K562 (cell line): ENCODE data around the gene FGFR4. TPM values are rescaled to one million over a fixed set of nuclear protein-coding genes. Genes with fewer than 3 reads are reported as not detected.

ENCODE experiments used
- CTCFL ChIP-seq: IDR thresholded peaks from 2 replicates; pipeline ENCODE4 v1.6.1; 2011; ENCODE audit warnings: borderline replicate concordance, low read depth, mild to moderate bottlenecking, moderate library complexity, low read length; ENCODE audit not compliant: insufficient read depth, poor library complexity, severe bottlenecking
- CXXC5 ChIP-seq: fragments of 250-450 bp; sonication (Bioruptor Pico); IDR thresholded peaks from 2 replicates; pipeline ENCODE4 v1.8.0; 2022; ENCODE audit warnings: inconsistent platforms, mild to moderate bottlenecking, moderate library complexity
- EZH2 ChIP-seq: IDR thresholded peaks from 2 replicates; pipeline ENCODE4 v1.6.1; 2012; ENCODE audit warnings: low read depth, mild to moderate bottlenecking, inconsistent platforms, low read length, borderline replicate concordance
- FOXP1 ChIP-seq: sonication (generic); formaldehyde crosslinking; IDR thresholded peaks from 2 replicates; pipeline ENCODE4 v1.8.0; 2022; ENCODE audit warnings: mild to moderate bottlenecking, missing genetic modification reagents
- GTF2F1 ChIP-seq: IDR thresholded peaks from 2 replicates; pipeline ENCODE4 v1.6.1; 2011; ENCODE audit warnings: low read depth, low read length, improper control_type of control experiment
- HDAC8 ChIP-seq: fragments of 450-650 bp; IDR thresholded peaks from 2 replicates; pipeline ENCODE4 v1.6.1; 2016; ENCODE audit warnings: mild to moderate bottlenecking, missing genetic modification characterization, moderate library complexity, missing compliant biosample characterization
- KHSRP ChIP-seq: fragments of 450-650 bp; IDR thresholded peaks from 2 replicates; pipeline ENCODE4 v1.6.1; 2017
- NFE2 ChIP-seq: IDR thresholded peaks from 2 replicates; pipeline ENCODE4 v1.6.1; 2014; ENCODE audit warnings: antibody characterized with exemption, low read depth
- NR2C2 ChIP-seq, 2 experiments: fragments of 200-800 bp in 1 of 2; sonication (Bioruptor generic) in 1 of 2; sonication (generic) in 1 of 2; formaldehyde crosslinking in 1 of 2; IDR thresholded peaks; 2 replicates each; pipeline versions ENCODE4 v1.6.1 to v1.8.0; 2016 to 2022; ENCODE audit warnings: mild to moderate bottlenecking in 1 of 2, missing compliant biosample characterization in 1 of 2, missing genetic modification characterization in 1 of 2, missing genetic modification reagents in 1 of 2
- NRF1 ChIP-seq, 2 experiments: fragments of 450-650 bp; IDR thresholded peaks in 1 of 2; conservative IDR thresholded peaks in 1 of 2; 2 replicates each; pipeline ENCODE4 v1.6.1; 2014; ENCODE audit warnings: mild to moderate bottlenecking in 2 of 2
- PYGO2 ChIP-seq: fragments of 450-650 bp; IDR thresholded peaks from 2 replicates; pipeline ENCODE4 v1.6.1; 2016; ENCODE audit warnings: mild to moderate bottlenecking, missing genetic modification characterization, moderate library complexity, missing compliant biosample characterization
- SETDB1 ChIP-seq: IDR thresholded peaks from one replicate; pipeline ENCODE4 v1.6.1; 2012; ENCODE audit warnings: low read length, control low read depth, inconsistent platforms
- SMARCA5 ChIP-seq: fragments of 450-650 bp; IDR thresholded peaks from 2 replicates; pipeline ENCODE4 v1.6.1; 2016
- STAT5A ChIP-seq: IDR thresholded peaks from 2 replicates; pipeline ENCODE4 v1.6.1; 2012; ENCODE audit warnings: low read length, inconsistent platforms, borderline replicate concordance
- STAT5B ChIP-seq: fragments of 250-450 bp; sonication (Bioruptor Pico); IDR thresholded peaks from 2 replicates; pipeline ENCODE4 v1.8.0; 2021; ENCODE audit warnings: mild to moderate bottlenecking, inconsistent platforms
- TAF15 ChIP-seq: fragments of 200-400 bp; formaldehyde crosslinking; IDR thresholded peaks from 2 replicates; pipeline ENCODE4 v1.6.1; 2017; ENCODE audit warnings: mild to moderate bottlenecking, low read depth, low read length, moderate library complexity
- TCF7L2 ChIP-seq: fragments of 150-350 bp; IDR thresholded peaks from 2 replicates; pipeline ENCODE4 v1.6.1; 2016; ENCODE audit warnings: low read depth, mild to moderate bottlenecking, low read length, moderate library complexity
- TCFL5 ChIP-seq: fragments of 250-450 bp; sonication (Bioruptor Pico); conservative IDR thresholded peaks from 2 replicates; pipeline ENCODE4 v1.6.1; 2021; ENCODE audit warnings: mild to moderate bottlenecking, moderate library complexity, matching md5 sums
- U2AF2 ChIP-seq: fragments of 200-400 bp; formaldehyde crosslinking; optimal IDR thresholded peaks from 2 replicates; pipeline ENCODE3; 2017; ENCODE audit warnings: low read depth, mild to moderate bottlenecking, low read length
- XRCC3 ChIP-seq: fragments of 450-650 bp; IDR thresholded peaks from 2 replicates; pipeline ENCODE4 v1.6.1; 2017; ENCODE audit warnings: mild to moderate bottlenecking, moderate library complexity
- ZBTB7A ChIP-seq: IDR thresholded peaks from 2 replicates; pipeline ENCODE4 v1.6.1; 2011; ENCODE audit warnings: low read depth, mild to moderate bottlenecking, low read length, moderate library complexity, borderline replicate concordance; ENCODE audit not compliant: control insufficient read depth
- ZFX ChIP-seq: sonication (generic); formaldehyde crosslinking; IDR thresholded peaks from 2 replicates; pipeline ENCODE4 v1.8.0; 2022; ENCODE audit warnings: mild to moderate bottlenecking, missing genetic modification reagents, moderate library complexity
- ZKSCAN1 ChIP-seq: fragments of 150-350 bp; IDR thresholded peaks from 2 replicates; pipeline ENCODE4 v1.6.1; 2016; ENCODE audit warnings: low read depth, low read length
- ZNF143 ChIP-seq: sonication (generic); formaldehyde crosslinking; IDR thresholded peaks from 2 replicates; pipeline ENCODE4 v1.9.0; 2022; ENCODE audit warnings: mild to moderate bottlenecking, missing genetic modification reagents
- ZNF212 ChIP-seq: fragments of 450-650 bp; formaldehyde crosslinking; IDR thresholded peaks from 2 replicates; pipeline ENCODE4 v1.4.0; 2020; ENCODE audit warnings: mild to moderate bottlenecking
- ZNF75A ChIP-seq: fragments of 450-650 bp; formaldehyde crosslinking; IDR thresholded peaks from 2 replicates; pipeline ENCODE4 v1.4.0; 2020; ENCODE audit warnings: mild to moderate bottlenecking
- ZNF830 ChIP-seq: fragments of 250-450 bp; sonication (Bioruptor Pico); IDR thresholded peaks from 2 replicates; pipeline ENCODE4 v1.5.0; 2021; ENCODE audit warnings: mild to moderate bottlenecking
- polyA plus RNA-seq, 8 experiments: library from polyadenylated mRNA; depleted of rRNA in 4 of 8; stranded (reverse) in 5 of 8; unstranded in 3 of 8; fragments of >200 nt; fragmentation: Nextera tagmentation in 2 of 8; fragmentation: Illumina TruSeq in 1 of 8; extraction: Ambion mirVana in 2 of 8; extraction: Trizol in 1 of 8; gene quantifications; 2 replicates each; pipeline versions ENCODE4 v1.2.1 to v1.2.3, GENCODE V29; 2011 to 2014; ENCODE audit warnings: inconsistent platforms in 1 of 8, missing spikeins in 1 of 8
- total RNA-seq, 7 experiments: library from RNA; depleted of rRNA in 6 of 7; stranded (reverse); fragments of >200 nt in 6 of 7; fragmentation: Illumina TruSeq in 2 of 7; extraction: Trizol in 2 of 7; gene quantifications; 2 replicates each; pipeline versions ENCODE4 v1.2.1 to v1.2.3, GENCODE V29; 2011 to 2021; ENCODE audit warnings: low replicate concordance in 1 of 7
- TF ChIP-seq, protein P1 (sequence below): sonication (generic); formaldehyde crosslinking; IDR thresholded peaks from 2 replicates; pipeline ENCODE4 v1.8.1; 2023; ENCODE audit warnings: mild to moderate bottlenecking, missing genetic modification reagents

Gene FGFR4
- total and polyA plus RNA-seq, 9 of the 15 experiments (the other 6 are each of a cell fraction or from before 2014, with no cell fraction given), result 0.76 to 35.4 (median 7.5) TPM

GRCh38 chr5:177086654-177087397, at the start of gene FGFR4 (continued):
- no peak for TF ChIP-seq TAF15
- peak; percentile 66 to 73 for TF ChIP-seq NRF1 (conservative IDR thresholded peaks at IDR 0.05 in 1 of 2, IDR thresholded peaks at IDR 0.05 in 1 of 2)
- no peak for TF ChIP-seq EZH2
- no peak for TF ChIP-seq U2AF2
- TF ChIP-seq STAT5B (CRISPR knock-in tag), result no peak
- peak; percentile 98 for TF ChIP-seq CTCFL
- TF ChIP-seq ZNF75A, result no peak
- no peak for TF ChIP-seq NFE2
- no peak for TF ChIP-seq XRCC3
- TF ChIP-seq ZFX (CRISPR knock-in tag), result peak; percentile 80
- TF ChIP-seq ZNF212 (CRISPR knock-in tag), result no peak
- no peak for TF ChIP-seq FOXP1 (CRISPR knock-in tag)
- TF ChIP-seq, protein P1, sequence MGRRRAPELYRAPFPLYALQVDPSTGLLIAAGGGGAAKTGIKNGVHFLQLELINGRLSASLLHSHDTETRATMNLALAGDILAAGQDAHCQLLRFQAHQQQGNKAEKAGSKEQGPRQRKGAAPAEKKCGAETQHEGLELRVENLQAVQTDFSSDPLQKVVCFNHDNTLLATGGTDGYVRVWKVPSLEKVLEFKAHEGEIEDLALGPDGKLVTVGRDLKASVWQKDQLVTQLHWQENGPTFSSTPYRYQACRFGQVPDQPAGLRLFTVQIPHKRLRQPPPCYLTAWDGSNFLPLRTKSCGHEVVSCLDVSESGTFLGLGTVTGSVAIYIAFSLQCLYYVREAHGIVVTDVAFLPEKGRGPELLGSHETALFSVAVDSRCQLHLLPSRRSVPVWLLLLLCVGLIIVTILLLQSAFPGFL, result no peak
- no peak for TF ChIP-seq HDAC8 (tag)
- TF ChIP-seq TCF7L2, result no peak
- TF ChIP-seq ZNF143 (CRISPR knock-in tag), result no peak
- TF ChIP-seq SMARCA5, result no peak
- no peak for TF ChIP-seq PYGO2 (tag)
- TF ChIP-seq KHSRP, result no peak
- no peak for TF ChIP-seq ZNF830 (CRISPR knock-in tag)
- no peak for TF ChIP-seq ZKSCAN1
- peak; percentile 96; the same call in 1 of the 2 replicates for TF ChIP-seq ZBTB7A
- TF ChIP-seq GTF2F1, result no peak
- TF ChIP-seq STAT5A, result no peak
- TF ChIP-seq SETDB1, result no peak
- peak; percentile 74 for TF ChIP-seq CXXC5 (CRISPR knock-in tag)
- no peak for TF ChIP-seq TCFL5 (CRISPR knock-in tag)
- TF ChIP-seq NR2C2 (CRISPR knock-in tag; IDR thresholded peaks at IDR 0.05), result no peak
- no peak for TF ChIP-seq NR2C2 (tag; IDR thresholded peaks at IDR 0.05)
